GM18951 (cell line): Measurements from ENCODE around the gene RASA4B.
"Not testable (repeated sequence)": the region's sequence is repeated elsewhere in the genome, so short reads cannot be mapped to it uniquely, and the experiment has no call there.

Experiments used
- in situ Hi-C: fragments of 300-500 bp; cut with MboI; formaldehyde crosslinking; loops from one replicate; pipeline ENCODE4 v1.12.0; 2022; ENCODE audit warnings: low sequenced_read_pairs, mixed read lengths, inconsistent platforms; ENCODE audit not compliant: unreplicated experiment

Gene RASA4B

DNA sequence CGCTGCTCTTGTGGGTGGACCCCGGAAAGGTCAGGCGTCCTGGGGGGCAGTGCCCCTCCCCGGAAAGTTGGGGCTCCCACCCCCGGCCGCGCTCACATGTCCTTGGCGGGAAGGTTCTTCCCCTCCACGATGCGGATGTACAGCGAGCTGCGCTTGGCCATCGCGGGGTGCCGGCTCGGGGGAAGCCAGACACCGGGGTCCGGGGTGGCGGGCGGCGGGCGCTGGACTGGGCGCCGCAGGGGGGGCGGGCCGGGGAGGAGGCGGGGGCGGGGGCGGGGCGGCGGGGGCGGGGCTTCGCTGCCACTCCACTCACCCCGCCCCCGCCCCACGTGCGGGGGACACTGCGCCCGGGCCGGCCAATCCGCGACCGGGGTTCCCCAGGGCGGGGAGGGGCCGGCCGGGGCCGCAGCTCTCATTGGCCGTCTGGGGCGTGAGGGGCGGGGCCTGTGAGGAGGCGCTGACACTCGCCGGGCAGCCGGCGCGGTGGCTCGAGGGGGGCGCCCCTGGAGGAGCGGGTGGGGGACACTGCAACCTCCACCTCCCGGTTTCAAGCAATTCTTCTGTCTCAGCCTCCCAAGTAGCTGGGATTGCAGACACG lies at the start of gene RASA4B:
TSS of gene RASA4B (minus strand) at position 228 of the 598 bp plus-strand sequence. CDS start at position 161, 67 bp downstream.
- in situ Hi-C loops = not testable (repeated sequence)

- in situ Hi-C loops = not testable (repeated sequence)
Measured at GRCh38 chr7:102550808-102551422, 33.3 kb upstream of the RASA4B start, which contains the start of gene SPDYE2. Gene SPDYE2 (plus strand): TSS chr7:102551226. CDS start chr7:102553256, 2,030 bp downstream.

DNA sequence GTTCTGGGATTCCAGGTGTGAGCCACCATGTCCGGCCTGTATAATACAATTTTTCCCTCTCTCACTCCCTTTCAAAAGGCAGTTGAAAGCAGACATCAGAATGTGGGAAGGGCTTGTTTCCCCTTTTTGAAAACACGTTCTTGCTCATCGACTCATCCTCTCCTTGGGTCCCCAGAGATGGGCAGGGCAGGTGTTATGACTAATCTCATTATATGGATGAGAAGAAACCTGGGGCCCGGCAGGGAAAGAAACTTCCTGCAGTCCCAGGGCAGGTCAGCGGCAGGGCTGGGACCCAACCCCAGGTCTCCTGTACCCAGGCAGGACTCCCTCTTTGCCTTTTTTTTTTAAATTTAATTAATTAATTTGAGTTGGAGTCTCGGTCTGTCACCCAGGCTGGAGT lies 28.8 kb upstream of the RASA4B start:
- in situ Hi-C loops = not testable (repeated sequence)

DNA sequence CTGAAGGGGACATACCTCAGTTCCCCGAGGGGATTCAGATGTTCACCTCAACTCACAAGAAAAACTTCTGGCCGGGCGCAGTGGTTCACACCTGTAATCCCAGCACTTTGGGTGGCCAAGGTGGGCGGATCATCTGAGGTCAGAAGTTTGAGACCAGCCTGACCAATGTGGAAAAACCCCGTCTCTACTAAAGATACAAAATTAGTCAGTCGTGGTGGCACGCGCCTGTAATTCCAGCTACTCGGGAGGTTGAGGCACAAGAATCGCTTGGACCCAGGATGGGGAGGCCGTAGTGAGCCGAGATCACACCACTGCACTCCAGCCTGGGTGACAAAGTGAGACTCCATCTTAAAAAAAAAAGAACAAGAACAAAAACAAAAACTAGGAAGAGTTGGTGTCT lies 27.7 kb upstream of the RASA4B start:
- in situ Hi-C loops = not testable (repeated sequence)

DNA sequence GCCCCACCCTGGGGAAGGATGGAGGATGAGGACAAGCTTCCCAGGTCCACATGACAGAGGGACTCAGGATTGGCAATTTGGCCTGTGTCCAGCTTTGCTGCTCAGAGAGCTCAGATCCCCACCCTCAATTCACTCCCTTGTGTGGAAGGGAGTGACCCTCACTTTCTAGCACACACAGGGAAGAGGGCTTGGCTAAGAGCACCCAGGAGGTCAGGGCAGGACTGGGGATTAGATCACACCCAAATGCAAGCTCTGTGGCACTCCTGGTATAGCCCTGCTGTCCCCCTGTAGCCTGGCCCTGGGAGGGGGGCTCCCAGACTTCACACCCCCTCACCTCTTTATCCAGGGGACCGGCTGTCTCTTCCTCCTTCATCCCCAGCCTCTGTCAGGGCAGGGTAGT lies 26.8 kb upstream of the RASA4B start:
- in situ Hi-C loops = not testable (repeated sequence)

DNA sequence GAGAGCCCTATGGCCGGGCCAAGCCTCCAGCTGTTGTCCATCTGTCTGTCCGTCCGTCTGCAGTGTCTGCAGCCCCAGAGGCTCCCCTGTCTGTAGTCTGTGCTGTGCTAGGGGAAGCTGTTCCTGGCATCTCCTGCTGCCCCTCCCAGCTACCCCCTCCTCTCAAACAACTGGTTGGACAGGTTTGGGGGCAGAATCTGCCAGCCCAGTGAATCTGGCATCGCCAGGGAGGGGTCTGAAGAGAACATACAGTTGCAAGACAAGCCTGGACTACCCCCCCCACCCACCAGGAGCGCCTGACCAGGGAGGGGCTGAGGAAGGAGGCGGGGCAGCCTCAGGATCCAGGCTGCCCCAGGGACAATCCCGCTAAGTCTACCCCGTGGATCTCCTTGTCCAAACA lies 26.0 kb upstream of the RASA4B start, which contains the start of gene UPK3BL2:
TSS of gene UPK3BL2 (minus strand) at position 101 of the 400 bp plus-strand sequence. CDS start at position 41, 60 bp downstream.
- in situ Hi-C loops = not testable (repeated sequence)

- in situ Hi-C loops = not testable (repeated sequence)
Measured at GRCh38 chr7:102542771-102543170, 25.2 kb upstream of the RASA4B start.

- in situ Hi-C loops = not testable (repeated sequence)
Measured at GRCh38 chr7:102542083-102542482, 24.5 kb upstream of the RASA4B start.

GRCh38 chr7:102540604-102541003 lies 23.0 kb upstream of the RASA4B start:
- in situ Hi-C loops = not testable (repeated sequence)

- in situ Hi-C loops = not testable (repeated sequence)
Measured at GRCh38 chr7:102535062-102535615, 17.6 kb upstream of the RASA4B start.

- in situ Hi-C loops = not testable (repeated sequence)
Measured at GRCh38 chr7:102532127-102532526, 14.6 kb upstream of the RASA4B start.

DNA sequence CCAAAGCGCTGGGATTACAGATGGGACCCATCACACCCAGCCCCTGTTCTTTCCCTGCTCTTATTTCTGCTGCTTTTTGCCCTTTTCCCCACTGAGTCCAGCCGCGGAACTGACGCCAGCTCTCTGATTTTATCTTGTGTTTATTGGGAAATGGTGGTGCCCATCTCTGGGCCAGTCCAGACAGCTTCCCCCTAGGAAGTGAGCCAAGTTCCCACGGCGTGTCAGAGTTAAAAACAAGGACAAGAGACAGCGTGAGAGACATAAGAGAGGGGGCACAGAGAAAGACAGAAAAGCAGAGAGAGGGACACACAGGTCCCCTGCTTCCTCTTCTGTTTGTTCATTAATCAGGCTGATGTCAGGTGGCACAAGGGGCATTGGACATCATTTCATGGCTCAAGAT lies 14.0 kb upstream of the RASA4B start:
- in situ Hi-C loops = not testable (repeated sequence)

DNA sequence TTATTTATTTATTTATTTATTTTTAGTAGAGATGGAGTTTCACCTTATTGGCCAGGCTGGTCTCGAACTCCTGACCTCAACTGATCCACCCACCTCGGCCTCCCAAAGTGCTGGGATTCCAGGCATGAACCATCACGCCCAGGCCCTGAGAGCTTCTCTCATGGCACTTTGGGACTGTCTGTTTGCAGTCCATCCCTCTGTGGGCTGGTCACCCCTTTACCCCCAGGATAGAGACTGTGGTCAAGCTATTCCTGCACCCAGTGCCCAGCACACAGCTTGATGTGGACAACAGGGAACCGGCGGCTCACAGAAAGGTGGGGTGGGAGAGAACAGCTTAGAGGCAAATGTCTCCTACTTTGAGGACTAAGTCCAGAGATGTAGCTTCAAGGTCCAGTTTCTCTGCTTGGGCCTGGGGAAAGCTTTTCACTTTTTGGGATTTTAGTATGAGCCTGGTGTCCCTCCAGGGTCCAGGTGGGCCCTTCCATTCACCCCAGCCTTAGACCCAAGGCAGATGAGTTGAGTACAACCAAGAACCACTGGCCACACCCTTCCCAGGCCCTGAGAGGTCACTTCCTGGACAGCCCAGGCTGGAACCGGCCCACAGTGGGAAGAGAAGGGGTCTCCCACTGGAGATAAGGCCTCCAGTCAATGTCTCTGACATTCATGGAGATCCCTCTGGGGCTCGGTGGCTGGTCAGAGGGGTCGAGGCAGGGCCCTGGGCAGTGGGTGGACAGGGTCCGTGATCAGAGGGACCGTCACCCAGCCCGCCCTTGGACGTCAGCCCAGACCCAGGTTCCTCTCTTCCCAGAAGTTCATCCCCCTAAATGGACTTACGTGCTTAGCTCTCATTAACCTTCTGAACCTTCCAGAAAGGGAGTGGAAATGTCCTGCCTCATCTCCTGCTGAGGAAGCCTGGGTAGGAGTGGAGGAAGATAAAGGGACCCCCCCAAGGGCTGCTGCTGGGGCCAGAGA lies 10.5 kb upstream of the RASA4B start:
- in situ Hi-C loops = loop anchor here (10.0 kb wide), 1 partner anchor 87 kb away; the partner anchor contains the start of gene RASA4

GRCh38 chr7:102527182-102527581 lies 9.6 kb upstream of the RASA4B start:
- in situ Hi-C loops = loop anchor here (10.0 kb wide), 1 partner anchor 88 kb away; the partner anchor contains the start of gene RASA4

GRCh38 chr7:102524803-102525202 lies 7.2 kb upstream of the RASA4B start:
- in situ Hi-C loops = loop anchor here (10.0 kb wide), 1 partner anchor 90 kb away; the partner anchor contains the start of gene RASA4

DNA sequence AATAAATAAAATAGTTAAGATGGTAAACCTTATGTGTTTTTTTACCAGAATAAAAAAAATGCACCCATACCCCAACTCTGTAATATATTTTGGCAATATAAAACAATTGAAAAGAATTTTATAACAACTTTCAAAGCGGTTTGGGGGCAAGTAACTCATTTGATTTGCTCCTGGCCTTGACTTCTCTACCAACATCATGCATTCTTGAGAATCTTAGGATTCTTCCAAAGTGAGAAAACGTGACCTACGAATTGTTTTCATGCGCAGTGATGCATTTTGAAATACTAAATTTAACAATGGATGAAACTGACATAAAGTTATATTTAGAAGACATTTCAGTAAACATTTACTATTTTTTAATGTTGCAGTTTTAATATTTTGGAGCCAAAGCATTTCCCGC lies 3.2 kb upstream of the RASA4B start:
- in situ Hi-C loops = loop anchor here (10.0 kb wide), 1 partner anchor 94 kb away; the partner anchor contains the start of gene RASA4

DNA sequence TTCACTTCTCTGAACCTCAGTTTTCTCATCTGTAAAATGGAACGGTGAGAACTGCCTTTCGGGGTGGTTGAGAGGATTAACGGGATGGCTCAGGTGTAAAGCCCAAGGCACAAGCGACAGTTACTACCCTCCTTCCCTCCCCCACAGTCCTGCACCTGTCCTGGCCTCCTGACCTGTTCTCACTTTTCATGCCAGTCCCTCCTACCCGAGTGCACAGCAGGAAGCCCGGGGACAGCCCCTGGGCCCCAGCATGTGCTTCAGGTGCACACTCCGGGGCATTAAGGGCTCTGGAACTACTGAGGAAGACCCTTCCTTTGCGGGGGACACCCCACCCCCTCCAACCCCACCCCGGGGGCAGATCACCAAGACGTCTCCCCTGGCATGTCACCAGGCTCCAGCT lies 626 bp downstream of the RASA4B start:
- in situ Hi-C loops = not testable (repeated sequence)

DNA sequence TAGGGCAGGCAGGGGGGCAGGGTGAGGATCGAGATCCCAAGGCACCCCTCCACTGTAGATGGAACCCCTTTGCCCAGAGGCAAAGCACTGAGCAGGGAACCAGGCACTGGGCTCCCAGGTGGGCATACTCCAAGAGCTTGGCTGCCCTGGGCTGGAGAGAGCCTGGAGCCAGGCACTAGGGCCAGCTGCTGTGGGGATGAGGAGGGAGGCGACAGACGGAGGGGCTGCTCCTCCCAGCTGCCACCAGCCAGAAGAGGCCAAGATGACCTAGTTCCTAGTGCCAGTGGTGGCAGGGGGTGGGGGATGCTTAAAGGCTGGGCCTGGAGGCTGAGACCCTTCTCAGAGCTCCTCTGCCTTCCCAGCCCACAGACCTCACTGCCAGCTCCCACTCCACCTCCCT lies 1.7 kb downstream of the RASA4B start:
- in situ Hi-C loops = not testable (repeated sequence)

GRCh38 chr7:102514881-102515721 lies 2.5 kb downstream of the RASA4B start:
- in situ Hi-C loops = not testable (repeated sequence)
